GM19395 (cell line): ENCODE results near the gene CDC42BPG.

Experiments
- ATAC-seq: cut with Tn5 transposase; IDR thresholded peaks from one replicate; pipeline ENCODE4 v1.9.1; 2021; ENCODE audit warnings: mild to moderate bottlenecking, moderate library complexity; ENCODE audit not compliant: unreplicated experiment

The CDC42BPG gene, protein sequence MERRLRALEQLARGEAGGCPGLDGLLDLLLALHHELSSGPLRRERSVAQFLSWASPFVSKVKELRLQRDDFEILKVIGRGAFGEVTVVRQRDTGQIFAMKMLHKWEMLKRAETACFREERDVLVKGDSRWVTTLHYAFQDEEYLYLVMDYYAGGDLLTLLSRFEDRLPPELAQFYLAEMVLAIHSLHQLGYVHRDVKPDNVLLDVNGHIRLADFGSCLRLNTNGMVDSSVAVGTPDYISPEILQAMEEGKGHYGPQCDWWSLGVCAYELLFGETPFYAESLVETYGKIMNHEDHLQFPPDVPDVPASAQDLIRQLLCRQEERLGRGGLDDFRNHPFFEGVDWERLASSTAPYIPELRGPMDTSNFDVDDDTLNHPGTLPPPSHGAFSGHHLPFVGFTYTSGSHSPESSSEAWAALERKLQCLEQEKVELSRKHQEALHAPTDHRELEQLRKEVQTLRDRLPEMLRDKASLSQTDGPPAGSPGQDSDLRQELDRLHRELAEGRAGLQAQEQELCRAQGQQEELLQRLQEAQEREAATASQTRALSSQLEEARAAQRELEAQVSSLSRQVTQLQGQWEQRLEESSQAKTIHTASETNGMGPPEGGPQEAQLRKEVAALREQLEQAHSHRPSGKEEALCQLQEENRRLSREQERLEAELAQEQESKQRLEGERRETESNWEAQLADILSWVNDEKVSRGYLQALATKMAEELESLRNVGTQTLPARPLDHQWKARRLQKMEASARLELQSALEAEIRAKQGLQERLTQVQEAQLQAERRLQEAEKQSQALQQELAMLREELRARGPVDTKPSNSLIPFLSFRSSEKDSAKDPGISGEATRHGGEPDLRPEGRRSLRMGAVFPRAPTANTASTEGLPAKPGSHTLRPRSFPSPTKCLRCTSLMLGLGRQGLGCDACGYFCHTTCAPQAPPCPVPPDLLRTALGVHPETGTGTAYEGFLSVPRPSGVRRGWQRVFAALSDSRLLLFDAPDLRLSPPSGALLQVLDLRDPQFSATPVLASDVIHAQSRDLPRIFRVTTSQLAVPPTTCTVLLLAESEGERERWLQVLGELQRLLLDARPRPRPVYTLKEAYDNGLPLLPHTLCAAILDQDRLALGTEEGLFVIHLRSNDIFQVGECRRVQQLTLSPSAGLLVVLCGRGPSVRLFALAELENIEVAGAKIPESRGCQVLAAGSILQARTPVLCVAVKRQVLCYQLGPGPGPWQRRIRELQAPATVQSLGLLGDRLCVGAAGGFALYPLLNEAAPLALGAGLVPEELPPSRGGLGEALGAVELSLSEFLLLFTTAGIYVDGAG (N-terminal part only)

DNA sequence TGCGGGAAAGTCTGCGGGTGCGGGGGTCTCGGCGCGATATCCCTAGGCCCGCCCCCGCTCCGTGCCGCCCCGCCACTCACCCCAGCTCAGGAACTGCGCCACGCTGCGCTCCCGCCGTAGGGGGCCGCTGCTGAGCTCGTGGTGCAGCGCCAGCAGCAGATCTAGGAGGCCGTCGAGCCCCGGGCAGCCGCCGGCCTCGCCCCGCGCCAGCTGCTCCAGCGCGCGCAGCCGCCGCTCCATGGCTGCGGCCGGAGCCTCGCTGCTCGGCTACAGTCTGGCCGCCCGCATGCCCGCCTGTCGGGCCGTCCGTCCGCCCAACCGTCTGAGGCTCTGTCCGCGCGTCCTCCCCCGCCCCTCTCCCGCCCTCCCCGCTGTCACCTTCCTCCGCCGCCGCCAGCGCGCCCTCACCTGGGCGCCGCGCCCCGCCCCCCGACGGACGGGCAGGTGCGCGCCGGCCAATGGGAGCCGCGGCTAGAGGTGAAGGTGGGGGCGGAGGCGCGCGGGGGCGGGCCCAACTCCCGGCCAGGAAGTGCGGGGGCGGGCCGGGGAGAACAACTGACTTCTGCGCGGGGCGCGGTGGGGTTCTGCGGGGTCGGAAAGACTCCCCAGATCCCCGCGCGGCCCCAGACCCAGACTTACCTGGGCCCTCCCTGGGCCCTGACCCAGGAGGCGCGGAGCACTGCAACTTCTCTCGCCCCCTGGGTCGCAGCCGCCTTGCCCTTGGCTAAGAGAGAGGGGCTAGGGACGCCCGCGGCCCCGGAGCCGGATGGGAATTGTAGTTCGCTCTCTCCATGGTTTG, at the start of gene CDC42BPG:
TSS of gene CDC42BPG (minus strand) at position 324 of the 799 bp plus-strand sequence. CDS start at position 240, 84 bp downstream.
- ATAC-seq, result no peak

DNA sequence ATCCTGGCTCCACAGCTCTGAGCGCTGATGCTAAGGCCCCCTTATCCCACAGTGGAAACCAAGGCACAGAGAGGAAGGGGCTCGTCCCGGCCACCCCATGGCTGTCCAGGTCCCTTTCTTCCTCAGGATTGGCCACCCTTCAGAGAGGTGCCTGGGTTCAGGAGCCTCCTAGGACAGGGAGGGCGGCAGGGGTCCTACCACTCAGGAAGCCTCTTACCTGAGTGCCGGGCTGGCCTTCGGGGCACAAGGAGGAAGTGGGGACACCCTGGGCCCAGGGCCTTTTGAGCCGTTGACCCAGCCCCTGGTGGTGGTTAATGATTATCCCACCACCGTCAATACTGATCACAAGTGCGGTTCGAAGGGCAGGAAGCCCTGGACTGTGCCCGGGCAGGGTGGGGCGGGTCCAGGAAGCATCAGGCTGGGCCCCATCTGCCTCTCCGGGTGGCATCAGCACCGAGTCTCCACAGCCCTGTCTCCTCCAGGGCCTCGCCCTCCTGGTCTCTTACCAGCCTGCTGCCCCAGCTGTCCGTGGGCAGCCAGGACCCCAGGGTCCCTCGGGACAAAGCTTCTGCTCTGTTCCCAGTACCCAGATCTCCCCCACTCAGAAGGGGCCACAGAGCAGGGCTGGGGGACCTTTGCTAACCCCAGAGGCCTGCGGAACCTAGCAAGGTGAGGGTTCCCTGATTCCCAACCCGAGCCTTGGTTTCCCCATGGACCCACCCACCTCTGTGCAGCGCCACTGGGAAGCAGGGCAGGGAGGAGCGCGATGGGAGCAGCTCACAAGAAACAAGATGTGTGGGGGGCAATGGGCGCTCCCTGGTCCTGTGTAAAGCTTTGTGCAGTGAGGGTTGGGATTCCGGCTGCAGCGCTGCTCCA, 49.0 kb upstream of the CDC42BPG start:
- ATAC-seq, result no peak

DNA sequence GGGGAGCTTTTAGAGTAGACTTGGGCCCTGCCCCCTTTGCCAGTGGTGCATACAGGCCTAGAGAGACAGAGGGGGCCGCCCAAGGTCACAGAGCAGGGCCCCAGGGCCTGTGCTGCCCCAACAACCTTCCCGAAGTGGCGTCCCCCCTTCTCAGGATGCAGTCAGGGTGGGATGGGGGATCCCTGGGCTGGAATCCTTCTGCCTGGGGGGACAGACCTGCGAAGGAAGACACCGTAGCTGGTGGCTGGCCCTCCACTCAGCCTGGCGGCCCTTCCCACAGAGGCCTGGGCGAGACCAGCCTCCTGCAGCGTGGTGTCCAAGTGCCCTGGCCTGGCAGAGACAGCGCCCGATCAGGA, 48.4 kb upstream of the CDC42BPG start:
- ATAC-seq, result no peak

DNA sequence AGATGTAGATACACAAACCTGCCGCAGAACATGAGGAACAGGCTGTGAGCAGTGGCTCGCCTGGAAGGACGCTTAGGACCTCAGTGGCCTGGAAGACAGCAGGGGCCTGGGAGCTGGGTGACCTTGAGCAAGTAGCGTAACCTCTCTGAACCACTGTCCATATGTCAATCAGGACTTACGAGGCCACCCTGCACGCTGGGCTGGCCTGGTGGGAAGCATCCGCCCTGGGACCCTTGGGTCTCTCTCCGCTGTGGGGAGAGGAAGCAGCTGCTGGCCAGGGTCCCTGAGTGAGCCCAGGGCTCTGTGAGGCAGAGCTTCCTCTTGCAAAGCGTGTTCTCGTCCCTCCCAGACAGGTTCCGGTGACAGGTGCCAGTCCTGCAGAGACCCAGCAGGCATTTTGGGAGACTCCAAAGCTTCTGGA, 48.0 kb upstream of the CDC42BPG start:
- ATAC-seq, result no peak

DNA sequence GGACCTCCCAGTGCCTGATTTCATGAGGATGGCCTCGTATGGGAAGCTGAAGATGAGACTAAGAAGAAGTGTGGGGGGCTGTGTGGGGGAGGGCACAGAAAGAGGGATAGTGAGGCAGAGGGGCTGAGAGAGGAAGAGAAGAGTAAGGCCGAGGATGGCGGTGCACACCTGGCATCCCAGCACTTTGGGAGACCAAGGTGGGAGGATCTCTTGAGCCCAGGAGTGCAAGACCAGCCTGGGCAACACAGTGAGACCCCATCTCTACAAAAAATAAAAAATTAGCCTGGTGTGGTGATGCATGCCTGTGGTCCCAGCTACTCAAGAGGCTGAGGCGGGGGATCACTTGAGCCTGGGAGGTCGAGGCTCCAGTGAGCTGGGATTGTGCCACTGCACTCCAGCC, 47.4 kb upstream of the CDC42BPG start:
- ATAC-seq, result no peak

DNA sequence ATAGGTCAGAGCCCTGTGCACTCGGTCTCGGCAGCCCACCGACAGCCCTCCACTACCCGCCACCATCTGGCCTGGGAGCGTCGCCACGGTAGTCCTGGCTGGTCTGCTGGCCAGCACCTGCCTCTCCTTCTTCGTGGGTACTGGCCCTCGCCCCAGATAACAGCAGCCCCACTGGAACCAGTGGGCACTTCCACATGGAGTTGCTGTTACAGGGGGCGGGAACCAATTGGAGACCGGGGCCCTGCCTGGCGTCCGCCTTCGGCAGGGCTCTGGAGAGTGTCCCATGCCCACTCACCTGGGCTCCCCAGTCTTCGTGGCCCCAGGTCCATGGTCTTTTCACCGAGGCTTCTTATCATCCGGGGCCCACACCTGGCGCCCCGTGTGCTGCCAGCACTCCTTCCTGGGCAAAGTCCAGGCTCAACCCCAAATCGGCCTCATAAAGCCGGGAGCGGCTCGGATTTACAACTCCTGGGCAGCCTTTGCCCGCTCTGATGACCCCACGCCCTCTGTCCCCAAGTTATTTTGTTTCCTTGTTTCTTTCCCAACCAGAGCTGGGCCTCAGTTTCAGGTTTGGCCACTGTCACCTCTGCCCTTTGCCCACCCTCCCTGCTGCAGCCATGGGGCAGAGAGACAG, 46.9 kb upstream of the CDC42BPG start:
- no peak for ATAC-seq

DNA sequence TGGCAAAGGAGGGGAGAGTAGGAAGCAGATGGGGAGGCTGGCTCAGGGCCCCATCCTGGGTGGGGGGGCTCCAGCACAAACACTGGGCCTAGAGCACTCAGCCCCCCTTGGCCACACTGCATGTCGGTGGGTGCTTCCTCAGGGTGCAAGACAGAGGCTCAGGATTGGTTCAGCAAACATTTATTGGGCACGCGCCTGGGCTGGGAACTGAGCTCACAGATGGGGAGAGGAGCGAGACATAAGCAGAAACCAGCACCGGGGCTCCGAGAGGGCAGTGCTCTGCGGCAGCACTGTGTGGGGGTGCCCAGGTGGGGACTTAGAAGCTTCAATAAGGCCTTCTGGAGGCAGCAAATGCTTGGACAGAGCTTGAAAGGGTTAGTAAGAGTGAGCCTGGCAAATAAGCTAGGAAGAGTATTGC, 46.1 kb upstream of the CDC42BPG start:
- ATAC-seq, result no peak

DNA sequence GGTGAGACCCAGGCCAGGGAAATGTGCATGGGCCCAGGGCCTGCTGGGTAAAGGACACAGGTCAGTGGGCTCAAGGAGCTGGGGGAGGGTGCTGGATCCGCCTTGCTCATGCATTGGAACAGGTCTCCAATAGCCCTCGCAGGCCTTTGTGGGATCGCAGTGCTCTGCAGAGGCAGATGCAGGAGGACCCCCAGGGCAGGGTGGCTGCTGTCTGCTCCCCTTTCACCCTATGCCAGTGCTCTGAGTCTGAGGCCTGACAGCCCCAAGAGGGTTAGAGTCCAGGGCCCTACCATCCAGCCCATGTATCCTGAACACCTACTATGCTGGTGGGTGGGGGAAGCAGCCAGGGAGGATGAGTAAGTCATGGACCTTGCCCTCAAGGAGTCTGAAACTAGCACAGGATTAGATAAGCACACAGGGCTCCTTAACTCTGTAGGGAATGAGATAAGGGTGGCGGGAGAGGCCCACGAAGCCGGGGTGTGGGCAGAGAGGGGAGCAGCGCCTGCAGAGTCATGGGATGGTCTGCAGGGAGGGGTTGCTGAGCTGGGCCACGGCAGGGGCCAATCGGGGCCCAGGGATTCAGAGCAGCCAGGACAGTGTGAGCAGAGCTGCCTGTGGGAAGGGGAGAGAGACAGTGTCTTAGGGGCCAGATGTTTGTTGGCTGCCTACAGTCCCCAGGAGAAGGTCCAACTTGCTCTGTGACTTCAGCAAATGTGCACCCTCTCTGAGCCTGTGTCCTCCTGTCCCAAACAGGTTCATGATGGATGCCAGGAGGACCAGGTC, 44.5 kb upstream of the CDC42BPG start:
- ATAC-seq, result no peak

DNA sequence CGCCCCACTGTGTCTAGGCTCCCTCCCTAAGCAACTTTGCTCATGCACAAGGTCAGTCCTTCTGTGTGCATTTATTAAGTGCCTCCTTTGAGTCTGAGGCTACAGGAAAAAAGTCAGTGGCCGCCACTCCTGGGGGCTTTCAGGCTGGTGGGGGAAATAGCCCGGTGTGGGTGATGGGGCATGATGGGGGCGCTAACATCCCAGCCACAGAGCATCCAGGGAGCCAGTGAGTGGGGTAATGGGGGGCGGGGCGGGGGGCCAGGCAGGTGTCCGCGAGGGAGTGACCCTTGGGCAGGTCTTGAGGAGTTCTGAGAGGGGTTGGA, 43.9 kb upstream of the CDC42BPG start:
- no peak for ATAC-seq

DNA sequence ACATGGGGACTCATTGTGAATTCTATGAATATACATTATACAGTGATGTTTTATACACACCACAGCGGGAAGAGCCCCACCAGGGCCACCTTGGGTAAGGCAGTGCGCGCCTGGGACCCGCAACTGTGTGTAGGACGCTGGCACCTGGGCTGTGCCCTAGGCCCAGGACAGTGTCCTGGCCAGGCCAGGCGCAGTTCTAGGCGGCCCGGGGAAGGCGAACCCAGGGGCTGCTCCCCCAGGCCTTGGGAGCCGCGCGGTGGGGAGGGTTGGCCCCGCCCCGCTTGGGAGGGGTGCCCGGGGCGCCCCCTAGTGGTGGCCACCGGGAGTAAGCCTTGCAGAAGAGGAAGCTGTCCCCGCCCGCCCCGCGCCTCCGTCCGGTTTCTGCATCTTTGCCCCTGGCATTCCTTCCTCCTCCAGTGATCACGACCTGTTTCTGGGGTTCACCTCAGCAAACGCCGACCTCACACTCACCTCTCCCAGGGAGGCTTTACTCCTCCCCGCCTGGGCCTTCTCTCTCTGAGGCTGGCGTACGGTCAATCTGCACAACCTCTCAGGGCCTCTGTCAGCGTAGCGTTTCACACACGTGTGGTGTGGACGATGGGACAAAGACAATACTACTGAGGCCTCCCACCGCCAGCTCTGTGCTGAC, 43.4 kb upstream of the CDC42BPG start:
- peak; percentile 63 for ATAC-seq

DNA sequence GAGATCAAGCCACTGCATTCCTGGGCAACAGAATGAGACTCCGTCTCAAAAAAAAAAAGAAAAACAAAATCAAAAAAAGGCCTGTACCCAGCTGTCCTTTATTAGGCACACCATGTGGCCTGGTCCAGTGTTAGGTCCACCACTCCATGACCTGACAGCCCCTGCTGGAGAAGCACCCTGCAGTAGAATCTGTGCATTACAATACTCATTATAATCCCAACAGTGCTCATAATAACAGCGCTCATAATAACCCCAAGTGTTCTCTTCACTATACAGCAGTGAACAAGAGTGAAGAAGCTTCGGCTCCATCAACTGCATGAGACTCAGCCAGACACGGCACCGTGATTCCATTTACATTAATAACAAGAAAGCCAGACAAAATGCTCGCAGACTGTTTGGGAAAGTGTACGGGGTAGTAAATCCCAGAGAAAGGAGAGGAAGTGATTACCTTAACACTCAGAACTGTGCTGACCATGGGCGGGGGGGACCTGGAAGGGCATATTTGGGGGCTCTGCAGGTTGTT, 42.8 kb upstream of the CDC42BPG start:
- no peak for ATAC-seq

DNA sequence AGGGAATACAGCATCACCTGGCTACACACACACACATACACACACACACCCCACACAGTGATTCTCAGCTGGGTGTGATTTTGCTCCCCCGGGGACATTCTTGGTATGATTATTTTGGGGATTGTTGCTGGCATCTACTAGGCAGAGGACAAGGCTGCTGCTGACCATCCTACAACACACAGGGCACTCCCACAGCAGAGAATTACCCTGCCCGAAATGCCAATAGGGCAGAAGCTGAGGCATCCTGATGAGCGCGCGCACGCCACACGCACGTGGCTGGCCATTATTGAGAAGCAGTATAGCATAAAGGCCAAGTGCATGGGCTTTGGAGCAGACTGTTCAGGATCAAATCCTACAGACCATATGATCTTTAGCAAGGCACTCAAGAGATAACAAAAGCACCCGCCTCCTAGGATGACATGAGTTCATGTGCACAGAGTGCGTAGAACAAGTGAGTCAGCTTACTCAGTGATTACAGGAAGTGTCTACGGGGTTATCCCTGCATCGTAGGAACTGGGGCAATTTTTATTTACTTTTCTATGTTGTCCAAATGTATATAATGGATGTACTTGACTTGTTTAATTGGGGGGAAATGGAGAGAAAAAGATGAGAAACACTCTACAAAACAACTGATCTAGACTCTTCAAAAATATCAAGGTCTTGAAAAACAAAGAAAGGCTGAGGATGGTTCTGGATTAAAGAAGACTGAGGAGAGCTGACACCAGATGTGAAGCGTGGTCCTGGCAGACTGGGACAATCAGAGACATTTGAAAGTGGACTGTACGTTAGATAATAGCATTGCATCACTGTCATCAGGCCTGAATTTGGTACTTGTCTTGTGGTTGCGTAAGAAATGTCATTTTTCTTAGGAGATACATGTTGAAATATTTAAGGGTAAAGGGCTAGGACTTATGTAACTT, 41.2 kb upstream of the CDC42BPG start:
- ATAC-seq, result no peak

DNA sequence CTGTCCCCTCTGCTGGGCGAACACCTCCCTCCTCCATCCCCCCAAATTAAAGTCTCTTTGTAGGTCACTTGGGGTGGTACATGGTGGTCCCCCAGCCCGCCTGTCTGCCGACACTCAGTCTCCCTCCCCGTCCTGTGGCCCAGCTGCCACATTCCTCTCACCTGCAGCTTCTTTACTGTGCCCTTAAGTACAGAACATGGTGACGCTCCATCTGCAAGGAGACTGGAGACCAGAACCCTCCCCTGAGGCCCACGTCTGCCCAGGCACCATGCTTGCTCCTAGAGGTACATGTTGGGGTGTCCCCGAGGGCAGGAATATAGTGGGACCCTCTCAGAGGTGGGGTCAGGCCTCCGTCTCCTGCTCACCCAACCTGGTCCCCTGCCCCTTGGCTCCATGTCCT, 39.6 kb upstream of the CDC42BPG start:
- ATAC-seq, result no peak

DNA sequence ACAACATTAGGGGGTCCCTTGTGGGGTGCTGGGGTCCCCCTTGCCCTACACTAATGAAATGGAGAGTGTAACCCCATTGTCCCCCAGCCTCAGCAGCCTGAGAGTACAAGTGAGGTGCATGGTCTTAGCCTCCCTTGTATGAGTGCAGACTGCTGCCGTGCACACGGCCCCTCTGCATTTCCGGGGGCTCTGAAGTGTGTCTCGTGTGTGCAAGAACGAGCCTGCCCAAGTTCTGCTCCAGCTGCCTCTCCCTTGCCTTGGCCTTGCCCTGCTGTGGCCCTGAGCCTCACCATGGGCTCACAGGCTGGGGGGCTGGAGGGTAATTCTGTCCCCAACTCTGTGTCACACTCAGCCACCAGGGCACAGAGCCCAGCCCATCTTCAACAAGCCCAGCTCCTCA, 39.1 kb upstream of the CDC42BPG start:
- ATAC-seq, result no peak

DNA sequence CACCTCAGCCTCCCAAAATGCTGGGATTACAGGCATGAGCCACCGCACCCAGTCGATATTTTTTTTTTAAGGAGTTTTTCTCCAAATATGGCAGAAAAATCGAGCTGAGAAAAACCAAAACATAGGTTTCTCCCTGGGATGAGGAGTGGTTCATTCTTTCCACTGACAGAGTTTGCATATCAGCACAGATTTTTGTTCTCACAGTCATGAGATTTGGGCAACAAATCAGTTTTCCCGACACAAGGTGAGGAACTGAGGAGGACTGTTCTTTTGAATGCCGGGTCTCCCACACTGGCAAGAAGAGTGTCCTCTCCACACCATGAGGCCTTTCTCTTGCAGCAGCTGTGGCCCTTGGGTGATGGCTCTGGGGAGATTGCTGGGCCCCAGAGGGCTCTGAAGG, 37.8 kb upstream of the CDC42BPG start:
- no peak for ATAC-seq

DNA sequence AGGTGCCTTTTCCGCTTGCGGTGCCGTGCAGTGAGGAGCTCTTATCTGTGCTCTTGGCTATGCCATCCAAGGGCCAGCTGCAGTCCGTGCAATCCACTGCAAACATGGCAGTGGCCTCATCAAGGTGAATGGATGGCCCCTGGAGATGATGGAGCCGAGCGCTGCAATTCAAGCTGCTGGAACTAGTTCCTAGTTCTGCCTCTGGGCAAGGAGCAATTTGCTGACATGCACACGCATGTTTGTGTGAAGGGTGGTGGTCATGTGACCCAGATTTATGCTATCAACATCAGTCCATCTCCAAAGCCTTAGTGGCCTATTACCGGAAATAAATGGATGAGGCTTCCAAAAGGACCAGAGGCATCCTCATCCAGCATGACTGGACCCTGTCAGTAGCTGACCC, 37.0 kb upstream of the CDC42BPG start:
- no peak for ATAC-seq
